HG03280 (cell line): ENCODE measurements around the gene ARAP1.

Experiments used
- ATAC-seq: cut with Tn5 transposase; IDR thresholded peaks from one replicate; pipeline ENCODE4 v1.9.1; 2021; ENCODE audit warnings: mild to moderate bottlenecking, moderate library complexity; ENCODE audit not compliant: unreplicated experiment

The ARAP1 gene

DNA sequence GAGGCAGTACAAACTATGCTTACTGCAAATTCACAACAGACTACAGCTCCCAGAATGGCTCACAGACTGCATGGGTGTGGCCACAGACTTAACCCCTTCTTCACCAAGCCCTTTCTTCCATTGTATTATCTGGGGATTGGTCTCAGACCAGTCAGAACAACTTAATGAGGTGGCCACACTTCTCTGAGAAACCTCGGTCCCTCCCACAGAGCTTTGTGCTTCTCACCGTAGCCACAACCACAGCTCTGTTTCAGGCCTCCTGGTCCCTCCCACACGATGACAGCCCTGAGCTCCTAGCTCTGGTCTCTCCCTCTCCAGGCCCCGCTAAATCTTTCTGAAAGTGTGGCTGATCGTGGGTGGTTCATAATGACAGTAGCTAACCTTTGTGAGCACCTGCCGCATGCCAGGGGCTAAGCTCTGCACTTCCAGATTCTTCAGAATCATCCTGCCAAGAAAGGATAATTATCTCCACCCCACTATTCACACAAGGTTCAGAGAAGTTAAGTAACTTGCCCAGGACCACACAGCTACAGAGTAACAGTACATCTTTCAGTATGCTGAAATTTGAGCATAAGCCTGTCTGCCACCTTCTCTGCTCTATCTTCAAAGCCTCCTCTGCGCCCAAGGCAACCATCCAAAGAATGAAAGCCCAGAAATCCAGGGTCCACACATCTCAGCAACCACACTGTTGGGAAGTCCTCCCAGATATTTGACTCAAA is 83.4 kb downstream of the ARAP1 start:
- ATAC-seq, result peak; percentile 86

DNA sequence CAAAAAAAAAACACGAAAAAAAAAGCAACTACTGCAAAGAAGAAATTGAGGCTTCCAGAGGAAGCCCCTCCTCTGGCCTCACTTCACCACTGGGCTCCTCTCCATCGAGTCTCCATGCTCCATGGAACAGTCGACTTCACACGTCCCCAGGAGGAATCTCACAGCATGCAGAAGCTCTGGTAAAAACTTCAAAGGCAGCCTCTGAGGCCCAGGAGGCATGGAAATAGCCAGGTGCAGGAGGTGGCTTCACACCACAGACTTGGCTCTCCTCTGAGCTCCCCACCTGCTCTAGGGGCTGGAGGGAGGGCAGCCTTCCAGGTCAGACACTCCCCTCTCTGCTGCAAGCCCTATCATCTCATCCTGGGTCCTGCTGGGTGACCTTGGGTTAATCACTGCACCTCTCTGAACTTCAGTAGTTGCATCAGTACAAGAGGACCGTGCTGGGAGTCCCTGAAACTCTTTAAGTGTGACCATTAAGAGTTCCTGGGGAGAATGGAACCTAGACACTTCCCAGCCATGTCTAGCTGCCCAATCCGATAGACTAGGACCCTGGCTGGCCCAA is 86.2 kb downstream of the ARAP1 start:
- ATAC-seq, result no peak

DNA sequence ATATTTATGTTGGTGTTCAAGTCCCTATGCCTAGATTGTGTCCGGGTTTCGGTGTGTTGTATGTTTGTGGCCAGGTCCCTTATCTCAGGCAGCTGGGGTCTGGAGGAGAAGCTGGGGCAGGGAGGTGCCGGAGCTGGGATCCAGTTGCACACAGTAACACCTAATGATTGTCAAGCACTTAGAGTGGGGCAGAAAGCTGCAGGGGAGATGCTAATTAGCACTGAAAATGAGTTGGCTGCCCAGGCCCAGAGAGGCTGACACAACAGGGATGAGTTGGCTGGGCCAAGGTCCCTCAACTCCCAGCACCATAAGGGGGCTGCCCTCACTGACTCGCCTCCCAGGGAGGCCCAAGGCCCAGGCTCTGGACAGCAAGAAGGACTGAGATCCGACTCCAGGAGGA is 90.2 kb downstream of the ARAP1 start:
- ATAC-seq, result no peak

DNA sequence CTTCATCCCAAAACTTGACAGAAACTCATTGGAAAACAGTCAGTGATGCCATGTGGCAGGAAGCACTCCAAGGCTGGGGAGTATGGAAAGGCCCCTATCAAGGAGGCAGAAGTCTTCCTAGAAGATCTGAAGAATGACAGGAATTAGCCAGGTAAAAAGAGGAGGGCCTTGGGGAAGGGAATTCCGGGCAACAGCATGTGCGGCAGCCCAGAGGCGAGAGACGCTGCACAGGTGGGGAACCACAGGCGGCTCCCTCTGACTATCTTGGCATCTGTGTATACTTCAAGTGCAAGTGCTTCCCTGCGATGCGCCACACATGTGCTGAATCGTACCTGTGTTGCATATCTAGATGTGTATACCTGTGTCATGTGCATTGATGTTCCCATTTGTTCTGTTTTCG is 90.7 kb downstream of the ARAP1 start:
- ATAC-seq, result no peak

DNA sequence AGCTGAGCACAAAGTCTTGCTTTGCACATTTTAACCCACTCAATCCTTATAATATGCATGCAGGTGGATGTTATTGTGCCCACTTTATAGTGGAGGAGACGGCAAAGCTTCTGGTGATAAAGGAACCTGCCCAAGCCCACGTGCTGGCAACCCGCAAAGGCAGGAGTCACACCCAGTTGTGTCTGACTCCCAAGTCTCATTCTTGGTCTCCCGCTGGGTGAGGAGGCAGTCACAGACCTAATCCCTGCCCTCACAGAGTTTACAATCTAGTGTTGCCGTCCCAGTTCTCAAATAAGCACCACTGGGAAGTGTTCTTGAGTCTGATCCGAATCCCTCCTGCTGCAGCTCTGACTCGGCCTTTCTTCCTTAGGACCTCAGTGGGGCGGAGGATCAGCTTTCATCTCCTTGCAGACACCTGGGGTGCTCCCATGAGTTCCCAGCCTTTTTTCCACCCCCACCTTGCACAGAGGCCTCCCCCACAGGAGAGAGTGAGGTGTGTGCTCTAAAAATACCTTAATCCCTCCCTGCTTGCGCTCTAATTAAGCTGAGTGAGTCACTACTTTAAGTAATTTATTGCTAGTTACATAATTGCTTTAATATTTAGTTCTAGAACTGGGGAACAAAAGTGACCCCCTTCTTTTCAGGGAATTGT is 93.1 kb downstream of the ARAP1 start:
- no peak for ATAC-seq

DNA sequence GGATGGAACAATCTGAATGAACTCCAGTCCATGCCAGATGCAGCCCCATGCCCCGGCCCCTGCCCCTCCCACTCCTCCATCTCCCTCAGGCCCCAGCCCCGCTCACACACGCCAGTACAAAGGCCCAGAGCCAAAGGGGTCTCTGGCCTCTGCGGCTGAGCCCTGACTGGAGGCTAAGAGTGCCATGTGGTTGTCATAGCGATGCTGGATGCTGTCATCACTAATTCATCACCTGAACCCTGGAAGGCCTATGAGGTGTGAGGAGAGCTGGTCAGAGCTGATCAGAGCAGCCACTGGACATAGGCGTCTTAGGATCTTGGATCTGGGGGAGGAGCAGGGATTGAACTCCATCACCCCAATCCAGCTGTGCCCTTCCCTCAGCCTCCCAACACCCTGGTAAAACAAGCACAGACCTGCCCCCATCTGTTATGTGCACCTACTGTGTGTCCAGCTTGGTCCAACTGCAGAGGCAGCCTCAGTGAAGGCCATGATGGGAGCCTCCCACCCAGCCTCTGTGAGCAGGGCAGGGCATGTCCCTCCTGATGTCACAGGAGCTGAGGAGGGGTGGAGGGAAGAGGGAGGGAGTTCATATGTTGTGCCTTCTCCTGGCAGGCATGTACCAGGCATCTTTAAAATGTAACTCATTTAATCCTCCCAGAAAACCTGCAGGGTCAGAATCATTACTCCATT is 94.7 kb downstream of the ARAP1 start:
- ATAC-seq, result no peak

DNA sequence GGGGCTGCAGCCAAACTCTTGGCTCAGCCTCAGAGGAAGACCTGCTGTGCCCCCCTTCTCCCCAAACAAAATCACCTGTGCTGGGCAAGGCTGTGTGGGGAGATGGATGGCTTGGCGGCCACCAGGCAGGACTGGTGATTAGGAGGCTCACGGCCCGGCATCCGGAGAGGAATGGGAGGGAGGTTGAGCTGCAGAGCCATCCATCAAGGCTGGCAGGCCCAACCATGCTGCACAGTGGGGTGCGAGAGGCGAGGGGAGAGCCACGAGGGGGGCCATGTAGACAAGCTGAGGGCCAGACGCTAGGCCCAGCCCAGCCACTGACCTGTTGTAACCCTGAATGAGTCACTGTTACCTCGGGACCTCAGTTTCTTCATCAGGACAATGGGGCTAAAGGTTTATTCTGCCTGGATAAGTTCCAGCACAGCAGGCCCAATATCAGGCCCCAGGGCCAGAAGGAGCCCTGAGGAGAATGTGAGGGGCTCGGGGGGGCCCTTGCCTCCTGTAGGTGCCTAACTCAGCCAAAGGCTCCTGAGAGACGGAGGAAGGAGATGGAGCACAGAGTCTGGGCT is 96.2 kb downstream of the ARAP1 start:
- no peak for ATAC-seq

DNA sequence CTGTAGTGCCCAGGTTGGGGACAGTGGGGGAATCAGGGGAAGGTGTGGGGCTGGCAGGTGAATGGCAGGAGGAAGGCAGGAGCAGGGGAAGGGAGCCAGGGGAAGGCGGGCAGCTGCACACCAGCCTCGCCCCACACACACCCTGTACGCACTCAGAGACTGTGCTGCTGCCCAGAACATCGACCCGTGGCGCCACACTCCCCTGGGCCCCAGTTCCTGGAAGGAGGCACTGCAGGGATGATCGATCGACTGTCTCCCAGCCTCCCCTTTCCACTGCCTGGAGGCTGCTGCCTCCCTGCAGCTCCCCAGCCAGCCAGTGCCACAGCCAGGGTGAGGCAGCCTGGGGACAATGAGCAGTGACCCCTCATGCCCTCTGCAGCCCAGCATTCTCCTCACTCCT is 97.2 kb downstream of the ARAP1 start:
- no peak for ATAC-seq

DNA sequence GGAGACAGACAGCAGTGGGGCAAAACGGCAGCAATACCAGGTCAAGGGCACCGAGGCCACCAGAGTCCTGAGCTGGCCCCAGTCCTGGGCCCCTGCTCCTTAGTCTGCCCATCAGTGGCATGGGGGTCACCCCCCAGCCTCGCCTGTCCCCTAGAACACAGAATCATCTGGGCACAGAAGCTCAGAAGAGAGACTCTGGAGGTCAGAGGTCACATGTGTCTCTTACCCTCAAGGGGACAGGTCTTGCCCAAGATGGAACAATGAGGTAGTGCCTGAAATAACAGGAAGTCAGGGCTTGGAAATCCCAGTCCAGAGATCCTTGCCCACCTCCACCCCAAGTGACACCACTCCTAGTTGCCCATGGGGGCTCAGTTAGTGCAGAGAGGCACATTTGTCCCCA is 98.6 kb downstream of the ARAP1 start:
- no peak for ATAC-seq

DNA sequence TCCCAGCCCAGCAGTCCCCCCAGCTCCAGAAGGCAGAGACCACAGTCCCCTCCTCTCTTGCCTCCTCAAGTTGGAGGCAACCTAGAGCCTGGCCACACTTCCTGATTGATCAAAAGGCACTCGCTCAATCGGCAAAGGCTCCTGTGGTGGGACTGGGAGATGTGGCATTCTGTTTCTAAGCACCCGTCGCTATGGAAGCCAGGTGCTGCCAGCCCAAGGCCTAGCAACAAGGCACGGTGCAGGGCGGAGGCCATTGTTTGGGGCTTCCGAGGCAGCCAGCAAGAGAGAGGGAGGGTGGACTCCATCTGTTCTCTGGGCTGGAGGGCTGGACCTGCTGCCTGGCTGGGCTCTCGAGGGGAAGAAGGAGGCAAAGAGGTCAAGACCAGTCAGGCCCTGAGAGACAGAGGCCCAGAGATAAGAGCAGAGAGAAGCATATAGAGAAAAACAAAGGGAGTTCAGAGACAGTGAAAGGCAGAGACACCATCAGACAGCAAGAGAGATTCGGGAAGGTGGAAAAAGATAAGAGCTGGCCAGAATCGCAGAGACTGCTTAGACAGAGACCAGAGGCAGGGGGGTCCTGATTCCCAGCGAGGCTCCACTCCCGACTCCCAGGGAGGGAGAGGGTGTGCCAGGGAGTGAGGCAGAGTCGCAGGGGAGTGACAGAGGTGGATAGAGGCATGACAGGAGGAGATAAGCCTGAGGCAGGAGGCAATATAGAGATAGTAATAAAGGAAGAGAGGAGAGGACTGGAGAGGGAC is 99.2 kb downstream of the ARAP1 start:
- no peak for ATAC-seq

DNA sequence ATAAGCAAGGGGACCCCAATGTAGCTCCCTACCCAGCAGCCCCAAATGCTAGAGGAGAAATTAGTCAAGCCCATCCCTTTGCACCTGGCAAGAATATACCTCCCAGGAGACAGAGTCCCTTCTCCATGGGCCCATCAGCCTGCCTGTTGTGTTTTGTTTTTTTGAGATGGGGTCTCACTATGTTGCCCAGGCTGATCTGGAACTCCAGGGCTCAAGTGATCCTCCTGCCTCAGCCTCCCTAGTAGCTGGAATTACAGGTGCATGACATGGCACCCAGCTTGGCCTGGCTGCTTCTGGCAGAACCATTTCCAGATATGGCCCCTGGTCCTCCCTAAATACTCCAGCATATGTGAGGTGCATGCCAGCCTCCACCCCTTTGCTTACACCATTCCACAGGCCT is 100.1 kb downstream of the ARAP1 start:
- no peak for ATAC-seq

DNA sequence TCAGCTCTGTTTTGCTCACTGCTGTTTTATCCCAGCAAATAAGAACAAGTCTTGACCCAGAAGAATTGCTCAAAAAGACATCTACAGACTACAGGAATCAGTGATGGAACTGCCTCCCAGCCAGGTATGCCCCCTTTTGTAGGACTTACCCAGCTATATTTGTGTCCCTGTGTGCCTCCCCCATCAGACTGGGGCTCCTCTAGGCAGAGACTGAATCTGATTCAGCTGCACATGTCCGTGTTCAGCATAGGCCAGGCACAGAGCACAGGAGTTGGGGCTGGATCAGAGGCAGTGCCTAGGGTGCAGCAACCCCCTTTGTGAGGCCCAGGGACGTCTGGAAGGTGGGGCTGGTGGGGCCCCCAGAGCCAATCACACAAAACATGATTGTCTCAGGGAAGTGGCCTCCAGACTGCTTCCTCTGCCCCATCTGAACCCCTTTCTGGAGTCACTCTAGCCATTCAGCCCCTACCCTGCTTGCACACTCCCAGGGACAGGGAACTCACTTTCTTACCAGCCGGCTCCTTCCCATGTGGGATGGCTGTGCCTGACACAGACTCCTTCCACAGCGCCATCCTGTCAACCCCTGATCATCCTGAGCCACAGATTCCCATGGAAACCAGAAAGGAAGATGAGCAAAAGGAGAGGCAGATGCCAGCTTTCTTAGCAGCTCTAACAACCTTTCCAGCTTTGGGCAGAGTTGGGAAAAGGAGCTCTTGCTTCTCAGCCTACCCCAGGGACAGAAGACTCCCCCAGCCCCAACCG is 102.8 kb downstream of the ARAP1 start:
- no peak for ATAC-seq

DNA sequence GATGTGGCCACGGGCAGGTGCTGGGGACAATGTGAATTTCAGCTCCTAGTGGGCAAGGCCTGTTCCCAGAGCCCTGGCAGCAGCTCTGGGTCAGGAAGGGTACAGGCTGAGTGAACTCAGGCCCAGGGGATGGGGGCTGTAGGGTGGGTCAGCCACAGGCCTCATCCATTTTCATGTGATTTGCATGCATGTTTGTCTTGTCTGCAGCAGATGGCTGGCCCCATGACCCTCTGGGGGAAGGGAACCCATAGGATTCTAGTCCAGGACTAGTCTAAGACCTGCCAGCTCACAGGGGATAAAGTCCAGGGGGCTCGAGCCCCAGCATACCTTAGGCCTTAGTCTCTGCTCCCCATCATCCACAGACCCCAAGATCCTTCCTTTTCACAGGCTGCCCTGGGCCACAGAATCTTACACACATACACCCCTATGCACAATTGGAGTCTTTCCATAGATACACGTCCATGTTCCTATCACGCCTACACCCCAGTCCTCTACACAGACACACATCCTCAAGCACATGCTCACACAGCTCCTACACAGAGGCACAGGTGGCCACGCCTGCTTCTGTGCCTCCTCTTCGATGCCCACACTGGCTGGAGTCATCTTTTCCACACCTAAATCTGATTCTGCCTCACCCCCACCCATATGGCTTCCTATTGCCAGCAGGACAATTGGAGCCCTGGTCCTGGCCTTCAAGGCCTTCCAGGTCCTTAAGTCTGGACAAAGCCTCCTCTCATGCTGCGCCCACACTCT is 103.6 kb downstream of the ARAP1 start:
- ATAC-seq, result no peak

DNA sequence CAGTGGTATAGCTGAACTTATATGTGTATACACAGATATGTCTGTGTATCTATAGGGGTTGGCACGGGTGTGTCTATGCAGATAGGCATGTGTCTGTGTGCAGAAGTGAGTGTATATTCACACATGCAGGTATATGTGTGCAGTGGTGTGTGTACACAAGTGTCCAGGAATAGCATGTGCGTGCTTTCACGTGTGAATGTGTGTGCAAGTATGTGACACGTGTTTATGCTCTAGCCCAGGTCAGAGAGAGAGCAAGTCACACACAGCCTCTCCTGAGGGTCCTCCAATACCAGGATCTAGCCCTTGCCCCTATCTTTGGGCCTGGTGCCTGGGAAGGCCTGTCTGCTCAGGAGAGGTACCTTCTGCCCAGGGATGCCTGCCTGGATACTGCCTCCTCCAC is 104.3 kb downstream of the ARAP1 start:
- no peak for ATAC-seq

DNA sequence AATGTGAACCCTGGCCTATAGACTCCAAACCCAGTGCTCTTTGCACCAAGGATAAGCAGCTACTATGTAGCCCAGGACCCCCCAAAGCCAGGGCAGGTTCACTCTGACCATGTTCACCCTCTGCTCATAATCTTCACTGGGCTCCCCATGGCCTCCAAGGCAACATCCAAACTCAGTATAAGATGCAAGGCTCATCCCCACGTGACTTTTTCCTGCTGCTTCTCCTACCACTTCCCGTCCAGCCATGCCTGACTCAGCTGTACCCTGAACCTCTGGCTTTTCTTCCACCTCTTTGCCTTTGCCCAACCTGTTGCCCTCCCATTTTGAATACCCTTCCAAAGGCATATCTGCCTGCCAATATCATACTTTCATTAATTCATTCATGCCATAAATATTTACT is 105.7 kb downstream of the ARAP1 start:
- no peak for ATAC-seq

DNA sequence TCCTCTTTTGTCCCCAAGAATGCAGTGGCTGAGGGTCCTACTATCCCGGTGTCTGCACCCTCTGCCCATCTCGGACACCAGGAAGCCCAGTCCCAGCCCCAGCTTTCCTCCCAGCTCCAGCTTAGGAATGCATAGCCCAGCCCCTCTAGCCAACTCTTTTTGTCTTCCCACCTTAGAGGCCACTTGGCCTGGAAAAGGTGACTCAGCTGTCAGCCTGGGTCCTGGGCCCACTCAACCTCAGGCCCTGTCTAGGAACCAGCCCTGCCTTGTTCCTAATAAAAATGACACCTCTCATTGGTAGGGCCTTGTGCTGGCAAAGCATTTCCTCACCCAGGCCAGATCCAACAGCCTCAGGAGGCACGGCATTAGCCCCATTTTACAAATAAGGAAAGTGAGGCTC is 106.2 kb downstream of the ARAP1 start:
- ATAC-seq, result no peak

DNA sequence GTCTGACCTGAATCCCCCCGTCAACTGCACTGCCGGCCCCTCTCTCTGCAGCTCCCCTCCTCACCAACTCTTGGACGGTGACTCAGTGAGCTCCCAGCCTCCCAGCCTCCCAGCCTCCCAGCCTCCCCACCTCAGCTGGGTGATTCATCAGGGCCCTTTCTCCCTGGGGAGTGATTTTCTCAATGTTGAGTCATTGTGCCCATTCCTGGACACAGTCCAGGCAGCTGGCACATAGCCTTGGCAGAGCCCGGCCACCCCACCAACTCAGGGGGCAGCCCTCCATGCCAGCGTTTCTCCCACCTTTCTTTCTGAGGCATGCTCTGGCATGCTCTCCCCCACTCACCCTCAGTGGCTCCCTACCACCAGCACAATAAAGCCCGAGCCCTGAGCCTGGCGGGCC is 108.7 kb downstream of the ARAP1 start:
- no peak for ATAC-seq

DNA sequence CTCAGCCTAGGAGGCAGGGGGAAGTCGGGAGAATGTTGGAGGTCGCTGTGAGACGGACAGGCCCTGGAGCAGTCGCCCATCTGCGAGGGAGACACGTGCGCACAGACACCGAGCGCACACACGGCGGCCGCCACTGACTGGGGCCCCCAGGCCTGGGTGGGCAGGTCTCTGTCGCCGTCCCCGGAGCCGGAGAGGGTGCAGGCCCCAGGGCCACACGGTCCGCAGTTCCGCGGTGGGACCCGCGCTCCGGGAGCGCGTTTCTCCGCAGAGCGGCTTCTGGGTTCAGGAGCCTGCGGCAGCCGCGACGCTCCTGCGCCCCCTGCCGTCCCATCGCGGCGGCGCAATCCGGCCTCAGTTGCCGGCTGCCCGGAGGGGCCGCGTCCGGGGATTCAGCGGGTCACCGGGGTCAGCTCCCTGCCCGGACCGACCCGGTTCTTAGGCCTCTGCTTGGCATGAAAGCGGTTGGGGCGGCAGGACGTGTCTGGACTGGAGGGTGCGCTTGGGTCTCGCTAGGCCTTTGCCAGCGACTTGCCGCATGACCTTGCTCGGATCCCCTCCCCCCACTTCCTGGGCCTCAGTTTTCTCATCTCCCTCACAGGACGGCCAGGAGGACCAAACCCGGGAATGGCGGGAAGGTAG is 109.2 kb downstream of the ARAP1 start:
- ATAC-seq, result no peak
